HUES48 (cell line): ENCODE data around the gene ZNF667.

ENCODE experiments used
- H3K27ac ChIP-seq: one replicate; pipeline ENCODE4 v1.7.0; 2013; ENCODE audit warnings: low read depth, low read length, inconsistent platforms
- H3K27me3 ChIP-seq: 2 replicates; pipeline ENCODE4 v1.6.1; 2013; ENCODE audit warnings: mild to moderate bottlenecking, low read length; ENCODE audit not compliant: control insufficient read depth, insufficient read depth
- H3K36me3 ChIP-seq: 2 replicates; pipeline ENCODE4 v1.6.1; 2013; ENCODE audit warnings: low read length; ENCODE audit not compliant: control insufficient read depth, insufficient read depth
- H3K4me1 ChIP-seq: 2 replicates; pipeline ENCODE4 v1.6.1; 2013; ENCODE audit warnings: mild to moderate bottlenecking, low read length; ENCODE audit not compliant: control insufficient read depth, insufficient read depth
- H3K4me3 ChIP-seq: 2 replicates; pipeline ENCODE4 v1.5.1; 2013; ENCODE audit warnings: mild to moderate bottlenecking, low read depth, low read length
- H3K9ac ChIP-seq: 2 replicates; pipeline ENCODE4 v1.6.1; 2013; ENCODE audit warnings: mild to moderate bottlenecking, low read depth, low read length, moderate library complexity
- H3K9me3 ChIP-seq: 2 replicates; pipeline ENCODE4 v1.6.1; 2013; ENCODE audit warnings: low read length; ENCODE audit not compliant: control insufficient read depth, insufficient read depth

The ZNF667 gene

GRCh38 chr19:56441206-56441792 is 35.8 kb downstream of the ZNF667 start:
- Histone ChIP-seq H3K27ac (no peak overlapping the region), H3K36me3 (peaks cover 20% of the 10 kb centered on the region), H3K4me1 (no peaks in the 10 kb centered on the region), H3K9me3 (peaks cover 82% of the 10 kb centered on the region), H3K4me3 (no peak overlapping the region; the same call in 1 of the 2 replicates), H3K9ac (no peak overlapping the region), H3K27me3 (no peaks in the 10 kb centered on the region)

- Histone ChIP-seq H3K4me3 (peak overlapping the region; percentile 3; the same call in 1 of the 2 replicates), H3K9ac (no peak overlapping the region), H3K9me3 (peaks cover 98% of the 10 kb centered on the region), H3K4me1 (no peaks in the 10 kb centered on the region), H3K36me3 (peaks cover 7% of the 10 kb centered on the region), H3K27me3 (no peaks in the 10 kb centered on the region), H3K27ac (no peak overlapping the region)
Observed at GRCh38 chr19:56423985-56424353, 53.2 kb downstream of the ZNF667 start.

DNA sequence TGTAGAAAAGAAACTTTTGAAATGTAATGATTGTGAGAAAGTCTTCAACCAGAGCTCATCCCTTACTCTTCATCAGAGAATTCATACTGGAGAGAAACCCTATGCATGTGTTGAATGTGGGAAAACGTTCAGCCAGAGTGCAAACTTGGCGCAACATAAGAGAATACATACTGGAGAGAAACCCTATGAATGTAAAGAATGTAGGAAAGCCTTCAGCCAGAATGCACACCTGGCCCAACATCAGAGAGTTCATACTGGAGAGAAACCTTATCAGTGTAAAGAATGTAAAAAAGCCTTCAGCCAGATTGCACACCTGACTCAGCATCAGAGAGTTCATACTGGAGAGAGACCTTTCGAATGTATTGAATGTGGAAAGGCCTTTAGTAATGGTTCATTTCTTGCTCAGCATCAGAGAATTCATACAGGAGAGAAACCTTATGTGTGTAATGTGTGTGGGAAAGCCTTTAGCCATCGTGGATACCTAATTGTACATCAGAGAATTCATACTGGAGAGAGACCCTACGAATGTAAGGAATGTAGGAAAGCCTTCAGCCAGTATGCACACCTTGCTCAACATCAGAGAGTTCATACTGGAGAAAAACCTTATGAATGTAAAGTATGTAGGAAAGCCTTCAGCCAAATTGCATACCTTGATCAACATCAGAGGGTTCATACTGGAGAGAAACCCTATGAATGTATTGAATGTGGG is 53.7 kb downstream of the ZNF667 start:
- Histone ChIP-seq H3K4me3 (0 out of 2 replicates have a peak overlapping the region, but pooled peaks have one; percentile 3), H3K36me3 (peaks cover 7% of the 10 kb centered on the region), H3K9ac (no peak overlapping the region)

GRCh38 chr19:56405062-56405461 is 72.1 kb downstream of the ZNF667 start:
- H3K36me3 ChIP-seq = peaks cover 19% of the 10 kb centered on the region
- peaks cover 42% of the 10 kb centered on the region for H3K9me3 ChIP-seq
- H3K4me3 ChIP-seq = peak overlapping the region; percentile 92; the same call in 1 of the 2 replicates
- no peak overlapping the region for H3K9ac ChIP-seq
- H3K4me1 ChIP-seq = no peaks in the 10 kb centered on the region; the same call in 1 of the 2 replicates
- no peak overlapping the region for H3K27ac ChIP-seq
- H3K27me3 ChIP-seq = no peaks in the 10 kb centered on the region

More for the DNA sequence above, 53.7 kb downstream of the ZNF667 start:
- no peaks in the 10 kb centered on the region for H3K4me1 ChIP-seq
- no peaks in the 10 kb centered on the region for H3K27me3 ChIP-seq
- H3K27ac ChIP-seq = no peak overlapping the region
- peaks cover 98% of the 10 kb centered on the region for H3K9me3 ChIP-seq

DNA sequence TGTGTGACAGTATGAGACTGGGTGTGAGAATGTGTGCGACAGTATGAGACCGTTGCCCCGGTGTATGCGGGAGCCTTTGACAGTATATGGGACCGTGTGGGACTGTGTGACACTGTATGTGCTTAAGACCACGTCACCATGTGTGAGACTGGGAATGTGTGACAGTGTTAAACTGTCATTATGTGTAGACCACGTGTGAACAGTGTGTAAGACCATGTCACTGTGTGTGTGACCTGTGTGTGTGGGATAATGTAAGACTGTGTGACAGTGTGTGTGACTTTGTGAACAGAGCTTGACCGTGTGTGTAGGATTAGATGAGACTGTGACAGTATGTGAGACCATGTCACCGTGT is 72.5 kb downstream of the ZNF667 start:
- Histone ChIP-seq H3K27ac (no peak overlapping the region), H3K4me3 (peak overlapping the region; percentile 92), H3K9ac (peak overlapping the region; percentile 86; the same call in 1 of the 2 replicates), H3K36me3 (peaks cover 15% of the 10 kb centered on the region), H3K9me3 (peaks cover 43% of the 10 kb centered on the region), H3K4me1 (no peaks in the 10 kb centered on the region; the same call in 1 of the 2 replicates), H3K27me3 (no peaks in the 10 kb centered on the region)

GRCh38 chr19:56403764-56404704 is 73.1 kb downstream of the ZNF667 start, which contains the start of gene ZNF583:
TSS of gene ZNF583 (plus strand) at chr19:56404332. CDS start at chr19:56407115, 2,783 bp downstream.
- peak within 1 kb of the TSS; percentile 86 for H3K9ac ChIP-seq
- H3K36me3 ChIP-seq = peaks cover 17% of the 10 kb centered on the region
- peaks cover 47% of the 10 kb centered on the region for H3K9me3 ChIP-seq
- no peaks in the 10 kb centered on the region; the same call in 1 of the 2 replicates for H3K4me1 ChIP-seq
- peak within 1 kb of the TSS; percentile 92 for H3K4me3 ChIP-seq
- H3K27me3 ChIP-seq = no peaks in the 10 kb centered on the region
- H3K27ac ChIP-seq = peak within 1 kb of the TSS; percentile 85

- no peaks in the 10 kb centered on the region; the same call in 1 of the 2 replicates for H3K4me1 ChIP-seq
- H3K4me3 ChIP-seq = peak overlapping the region; percentile 92
- H3K27ac ChIP-seq = no peak overlapping the region
- H3K9ac ChIP-seq = no peak overlapping the region
- H3K36me3 ChIP-seq = peaks cover 16% of the 10 kb centered on the region
- H3K9me3 ChIP-seq = peaks cover 39% of the 10 kb centered on the region
- H3K27me3 ChIP-seq = no peaks in the 10 kb centered on the region
Observed at GRCh38 chr19:56403261-56403660, 73.9 kb downstream of the ZNF667 start.

GRCh38 chr19:56400485-56400884 is 76.7 kb downstream of the ZNF667 start:
- Histone ChIP-seq H3K9ac (no peak overlapping the region), H3K36me3 (peaks cover 15% of the 10 kb centered on the region), H3K27me3 (no peaks in the 10 kb centered on the region), H3K9me3 (peaks cover 32% of the 10 kb centered on the region), H3K4me1 (no peaks in the 10 kb centered on the region; the same call in 1 of the 2 replicates), H3K4me3 (no peak overlapping the region), H3K27ac (no peak overlapping the region)

- Histone ChIP-seq H3K27ac (no peak overlapping the region), H3K4me3 (no peak overlapping the region), H3K27me3 (no peaks in the 10 kb centered on the region), H3K9me3 (peaks cover 47% of the 10 kb centered on the region), H3K4me1 (no peaks in the 10 kb centered on the region), H3K36me3 (peaks cover 15% of the 10 kb centered on the region), H3K9ac (no peak overlapping the region)
Observed at GRCh38 chr19:56398809-56399208, 78.3 kb downstream of the ZNF667 start.

DNA sequence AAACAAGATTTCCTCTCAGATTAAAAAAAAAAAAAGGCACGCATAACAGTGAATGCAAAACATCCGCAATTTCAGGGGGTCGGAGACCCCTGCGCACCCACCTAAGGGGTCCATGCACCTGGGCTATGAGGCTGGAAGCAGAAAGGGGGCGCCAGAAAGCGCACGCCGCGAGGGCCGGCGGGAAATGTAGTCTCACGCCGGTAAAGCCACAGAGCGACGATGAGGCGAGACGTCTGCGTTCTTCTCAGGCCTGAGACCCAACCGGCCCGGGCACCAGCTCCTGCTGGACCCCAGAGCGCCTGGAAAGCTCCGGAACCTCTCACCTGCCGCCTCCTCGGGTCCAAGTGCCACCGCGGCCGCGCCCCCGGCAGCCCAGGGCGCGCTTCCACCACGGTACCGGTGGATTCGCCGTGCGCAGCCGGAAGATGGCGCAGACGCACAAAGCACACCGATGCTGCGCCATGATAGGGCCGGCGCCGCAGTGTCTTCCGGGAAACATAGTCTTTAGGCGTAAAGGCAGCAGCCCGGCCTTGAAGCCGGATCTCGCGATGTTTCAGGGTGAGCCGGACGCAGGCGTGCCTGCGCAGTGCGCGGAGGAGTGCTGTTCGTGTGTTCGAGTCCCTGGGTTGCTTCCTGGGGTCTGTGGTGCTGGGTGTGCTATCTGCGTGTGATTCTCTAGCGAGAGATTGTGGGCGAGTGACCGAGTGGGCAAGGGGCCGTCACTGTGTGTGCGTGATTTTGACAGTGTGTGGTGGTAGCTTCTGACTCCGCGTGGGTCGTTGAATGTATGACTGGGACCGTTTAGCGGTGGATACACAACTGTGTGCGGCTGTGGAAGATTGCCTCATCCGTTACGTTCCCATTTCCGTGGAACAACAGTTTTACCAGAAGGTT is 83.8 kb downstream of the ZNF667 start, which contains the start of gene ZNF582:
Gene ZNF582 (minus strand): TSS at position 416 of the 894 bp plus-strand sequence. CDS start 1,782 bp downstream, outside the sequence.
- peak within 1 kb of the TSS; percentile 98 for H3K9ac ChIP-seq
- H3K4me1 ChIP-seq = no peaks in the 10 kb centered on the region
- H3K9me3 ChIP-seq = peaks cover 28% of the 10 kb centered on the region
- peak within 1 kb of the TSS; percentile 92 for H3K27ac ChIP-seq
- peak within 1 kb of the TSS; percentile 84 for H3K4me3 ChIP-seq
- peaks cover 11% of the 10 kb centered on the region; the same call in 1 of the 2 replicates for H3K36me3 ChIP-seq
- no peaks in the 10 kb centered on the region for H3K27me3 ChIP-seq
